Measurements from ENCODE around the gene ATP5PD.

Gene ATP5PD

DNA sequence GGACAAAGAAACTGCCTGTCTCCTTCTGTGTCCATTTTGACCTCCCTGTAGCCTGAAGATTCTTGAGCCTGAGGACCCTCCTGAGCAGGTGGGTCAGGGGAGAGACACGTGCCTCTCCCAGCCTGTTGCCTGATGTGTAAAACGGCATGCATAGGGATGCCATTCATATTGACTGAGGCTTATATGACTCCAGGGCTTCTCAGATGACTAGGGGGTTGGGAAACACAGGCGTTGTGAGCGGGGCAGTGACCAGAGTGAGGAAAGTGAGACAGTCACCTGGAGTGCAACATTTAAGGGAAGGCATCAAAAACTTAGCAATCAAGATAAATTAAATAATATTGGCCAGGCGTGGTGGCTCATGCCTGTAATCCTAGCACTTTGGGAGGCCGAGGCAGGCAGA lies 35.9 kb upstream of the ATP5PD start:
- Histone ChIP-seq H3K9me3 (ENCODE audit: insufficient read depth, low read depth, low read length) (no peaks in the 10 kb centered on the region), H3K36me3 (ENCODE audit: control insufficient read depth in 1 of 2, insufficient read depth in 2 of 2, low read length in 2 of 2) (no peaks in the 10 kb centered on the region)
- no CpG with 5 or more reads among the region's 6 CpGs for WGBS (ENCODE audit: extremely low coverage, insufficient coverage, insufficient read length)

DNA sequence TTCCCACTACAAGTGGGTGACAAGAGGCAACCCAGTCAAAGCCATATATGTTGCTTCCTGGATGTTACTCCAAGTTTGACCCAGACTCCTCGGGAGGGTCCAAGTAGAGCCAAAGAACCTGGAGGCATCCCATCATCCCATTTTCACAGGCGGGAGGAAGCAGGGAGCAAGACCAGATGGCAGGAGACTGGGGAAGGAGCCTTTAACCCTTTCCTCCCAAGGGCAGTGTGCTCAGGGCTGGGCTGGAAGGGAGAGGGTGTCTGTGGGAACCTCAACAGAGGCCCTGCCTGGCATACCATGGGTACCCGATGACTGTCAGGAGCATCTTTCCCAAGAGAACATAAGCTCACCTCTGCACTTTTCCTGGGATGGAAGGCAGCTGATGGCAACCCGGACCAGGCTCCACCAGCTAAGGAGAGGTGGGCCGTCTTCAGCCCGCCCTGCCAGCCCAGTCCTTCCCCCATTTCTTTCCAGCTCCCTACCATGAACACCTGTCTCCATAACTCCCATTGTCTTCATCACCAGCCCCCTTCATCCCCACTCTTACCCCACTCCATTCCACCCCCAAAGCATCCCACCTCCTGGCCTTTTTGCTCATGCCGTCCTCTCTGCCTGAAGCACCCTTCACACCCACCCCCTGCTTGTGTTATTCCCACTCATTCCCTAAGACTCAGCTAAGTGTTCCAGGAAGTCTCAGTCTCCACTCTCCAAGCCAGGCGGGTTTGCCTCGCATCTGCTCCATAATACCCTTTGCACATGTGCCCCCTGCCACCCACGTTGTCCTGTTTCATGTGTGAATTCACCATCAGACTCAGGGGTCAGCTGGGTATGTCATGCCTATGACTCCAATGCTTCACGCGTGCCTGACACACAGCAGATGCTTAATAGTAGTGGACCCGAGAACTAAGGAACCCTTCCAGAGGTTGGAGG lies 35.1 kb upstream of the ATP5PD start:
- H3K4ac ChIP-seq (ENCODE audit: low read depth, low read length), result no peak overlapping the region
- peaks cover 23% of the 10 kb centered on the region for H3K79me1 ChIP-seq (ENCODE audit: low read length)
- no peak for DNase-seq
- H3K9me3 ChIP-seq (ENCODE audit: insufficient read depth, low read depth, low read length), result no peaks in the 10 kb centered on the region
- no peak overlapping the region for H2BK120ac ChIP-seq (ENCODE audit: insufficient read depth, low read length, poor library complexity)
- no peak overlapping the region for H3K9ac ChIP-seq (ENCODE audit: low read length)
- H3K27ac ChIP-seq (ENCODE audit: low read depth, low read length), result no peak overlapping the region
- no peak overlapping the region for H2AK5ac ChIP-seq (ENCODE audit: low read length)
- WGBS (ENCODE audit: extremely low coverage, insufficient coverage, insufficient read length), result no CpG with 5 or more reads among the region's 13 CpGs
- H2BK12ac ChIP-seq (ENCODE audit: low read length), result no peak overlapping the region
- H2AFZ ChIP-seq (ENCODE audit: insufficient read depth, low read length, poor library complexity), result no peak overlapping the region
- no peak overlapping the region for H3K23ac ChIP-seq (ENCODE audit: low read length)
- no peak overlapping the region for H4K8ac ChIP-seq (ENCODE audit: low read depth, low read length)
- H3K79me2 ChIP-seq (ENCODE audit: control insufficient read depth, insufficient read depth, low read length, poor library complexity), result peaks cover 2% of the 10 kb centered on the region
- H3K27me3 ChIP-seq (ENCODE audit: insufficient read depth, low read length), result no peaks in the 10 kb centered on the region
- H3K36me3 ChIP-seq (ENCODE audit: control insufficient read depth in 1 of 2, insufficient read depth in 2 of 2, low read length in 2 of 2), result no peaks in the 10 kb centered on the region
- no peak overlapping the region for H3K14ac ChIP-seq (ENCODE audit: low read length)
- H4K12ac ChIP-seq (ENCODE audit: low read depth, low read length), result no peak overlapping the region
- H3K18ac ChIP-seq (ENCODE audit: low read length), result no peak overlapping the region
- H3K4me1 ChIP-seq (ENCODE audit: control insufficient read depth in 1 of 2, insufficient read depth in 2 of 2, low read length in 2 of 2), result peaks cover 35 to 46% of the 10 kb centered on the region in 2 experiments
- H2BK5ac ChIP-seq (ENCODE audit: low read depth, low read length, poor library complexity), result no peak overlapping the region
- no peak overlapping the region for H3K4me3 ChIP-seq (ENCODE audit: low read depth, low read length)
- H4K91ac ChIP-seq (ENCODE audit: low read depth, low read length), result no peak overlapping the region
- H3K4me2 ChIP-seq (ENCODE audit: low read length), result no peak overlapping the region

More for the DNA sequence above, 35.9 kb upstream of the ATP5PD start:
- H2BK5ac ChIP-seq (ENCODE audit: low read depth, low read length, poor library complexity), result no peak overlapping the region
- H2AFZ ChIP-seq (ENCODE audit: insufficient read depth, low read length, poor library complexity), result no peak overlapping the region
- no peak overlapping the region for H3K27ac ChIP-seq (ENCODE audit: low read depth, low read length)
- H3K23ac ChIP-seq (ENCODE audit: low read length), result no peak overlapping the region
- H2BK12ac ChIP-seq (ENCODE audit: low read length), result peak overlapping the region; percentile 12
- no peak overlapping the region for H4K12ac ChIP-seq (ENCODE audit: low read depth, low read length)
- H2BK120ac ChIP-seq (ENCODE audit: insufficient read depth, low read length, poor library complexity), result no peak overlapping the region
- H3K4ac ChIP-seq (ENCODE audit: low read depth, low read length), result no peak overlapping the region
- H3K14ac ChIP-seq (ENCODE audit: low read length), result no peak overlapping the region
- H3K4me2 ChIP-seq (ENCODE audit: low read length), result no peak overlapping the region
- peak; percentile 51 to 62 for DNase-seq
- peaks cover 21% of the 10 kb centered on the region for H3K79me1 ChIP-seq (ENCODE audit: low read length)
- peaks cover 29 to 42% of the 10 kb centered on the region in 2 experiments for H3K4me1 ChIP-seq (ENCODE audit: control insufficient read depth in 1 of 2, insufficient read depth in 2 of 2, low read length in 2 of 2)
- H3K27me3 ChIP-seq (ENCODE audit: insufficient read depth, low read length), result no peaks in the 10 kb centered on the region
- H4K8ac ChIP-seq (ENCODE audit: low read depth, low read length), result no peak overlapping the region
- no peak overlapping the region for H3K4me3 ChIP-seq (ENCODE audit: low read depth, low read length)
- no peak overlapping the region for H3K9ac ChIP-seq (ENCODE audit: low read length)
- no peak overlapping the region for H4K91ac ChIP-seq (ENCODE audit: low read depth, low read length)
- H3K18ac ChIP-seq (ENCODE audit: low read length), result no peak overlapping the region
- H3K79me2 ChIP-seq (ENCODE audit: control insufficient read depth, insufficient read depth, low read length, poor library complexity), result peaks cover 3% of the 10 kb centered on the region
- H2AK5ac ChIP-seq (ENCODE audit: low read length), result no peak overlapping the region

DNA sequence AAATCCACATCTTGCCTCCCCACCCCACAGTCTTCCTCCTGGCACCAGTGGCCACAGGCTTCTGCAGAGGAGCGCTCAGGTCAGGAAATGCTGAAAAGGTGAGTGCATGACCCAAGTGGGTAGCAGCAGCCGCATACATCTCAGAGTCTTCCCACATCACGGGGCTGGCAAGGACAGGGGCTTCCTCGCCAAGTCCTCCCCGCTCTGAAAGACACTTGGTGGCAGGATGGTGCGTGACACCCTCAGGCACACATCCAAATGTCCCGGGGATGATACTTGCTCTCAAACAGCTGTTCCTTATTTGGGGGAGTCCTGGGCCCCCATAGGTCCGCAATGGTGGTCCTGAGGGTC lies 32.2 kb upstream of the ATP5PD start:
- Histone ChIP-seq H2AFZ (ENCODE audit: insufficient read depth, low read length, poor library complexity) (no peak overlapping the region), H4K12ac (ENCODE audit: low read depth, low read length) (no peak overlapping the region), H2BK120ac (ENCODE audit: insufficient read depth, low read length, poor library complexity) (no peak overlapping the region), H3K18ac (ENCODE audit: low read length) (peak overlapping the region; percentile 1), H3K27ac (ENCODE audit: low read depth, low read length) (peak overlapping the region; percentile 22), H4K8ac (ENCODE audit: low read depth, low read length) (peak overlapping the region; percentile 15), H3K4ac (ENCODE audit: low read depth, low read length) (no peak overlapping the region), H3K9ac (ENCODE audit: low read length) (no peak overlapping the region), H3K9me3 (ENCODE audit: insufficient read depth, low read depth, low read length) (no peaks in the 10 kb centered on the region), H3K79me2 (ENCODE audit: control insufficient read depth, insufficient read depth, low read length, poor library complexity) (peaks cover 2% of the 10 kb centered on the region), H3K4me2 (ENCODE audit: low read length) (peak overlapping the region; percentile 28), H4K91ac (ENCODE audit: low read depth, low read length) (peak overlapping the region; percentile 37), H3K27me3 (ENCODE audit: insufficient read depth, low read length) (no peaks in the 10 kb centered on the region), H3K14ac (ENCODE audit: low read length) (peak overlapping the region; percentile 31), H2AK5ac (ENCODE audit: low read length) (peak overlapping the region; percentile 10), H2BK5ac (ENCODE audit: low read depth, low read length, poor library complexity) (no peak overlapping the region), H3K36me3 (ENCODE audit: control insufficient read depth in 1 of 2, insufficient read depth in 2 of 2, low read length in 2 of 2) (no peaks in the 10 kb centered on the region), H3K79me1 (ENCODE audit: low read length) (peaks cover 19% of the 10 kb centered on the region), H2BK12ac (ENCODE audit: low read length) (peak overlapping the region; percentile 52), H3K4me1 (ENCODE audit: control insufficient read depth in 1 of 2, insufficient read depth in 2 of 2, low read length in 2 of 2) (peaks cover 26 to 35% of the 10 kb centered on the region in 2 experiments), H3K23ac (ENCODE audit: low read length) (no peak overlapping the region), H3K4me3 (ENCODE audit: low read depth, low read length) (no peak overlapping the region)
- no CpG with 5 or more reads among the region's 8 CpGs for WGBS (ENCODE audit: extremely low coverage, insufficient coverage, insufficient read length)
- no peak for DNase-seq

DNA sequence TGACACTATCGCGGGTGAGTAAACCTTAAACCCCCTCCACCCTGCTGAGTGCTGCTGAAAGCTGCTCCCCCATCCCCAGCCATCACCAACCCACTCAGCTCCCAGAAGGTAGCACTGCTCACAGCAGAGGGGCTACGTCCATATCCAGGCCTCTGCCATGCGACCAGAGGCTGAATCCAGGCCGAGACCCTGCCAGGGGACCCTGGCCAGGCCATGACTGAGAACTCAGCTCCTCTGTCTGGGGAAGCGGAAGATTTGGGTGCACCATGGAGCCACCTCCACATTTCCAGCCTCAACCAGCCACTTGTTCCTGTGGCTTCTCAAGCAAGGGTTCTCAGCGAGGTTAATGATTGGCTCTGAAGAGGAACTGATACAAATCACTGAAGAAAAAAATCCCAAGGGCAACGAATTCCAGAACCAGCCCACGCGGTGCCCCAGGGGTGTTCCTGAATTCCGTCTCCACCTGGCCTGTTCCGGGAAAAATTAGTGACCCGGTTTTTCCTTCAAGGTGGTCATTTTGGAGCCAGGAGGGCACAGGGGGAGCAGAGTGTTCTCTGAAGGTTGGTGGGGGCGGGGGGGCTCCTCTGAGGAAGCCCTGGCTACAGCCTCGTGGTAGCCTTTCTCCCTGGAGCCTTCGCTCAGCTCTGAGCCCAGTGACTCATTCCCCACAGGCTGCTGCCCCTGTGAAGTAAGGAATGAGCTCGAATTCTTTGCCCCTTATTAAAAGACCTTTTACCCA lies 31.7 kb upstream of the ATP5PD start:
- no peak overlapping the region for H4K12ac ChIP-seq (ENCODE audit: low read depth, low read length)
- H3K14ac ChIP-seq (ENCODE audit: low read length), result peak overlapping the region; percentile 46
- peak overlapping the region; percentile 52 for H3K18ac ChIP-seq (ENCODE audit: low read length)
- peak overlapping the region; percentile 37 for H3K27ac ChIP-seq (ENCODE audit: low read depth, low read length)
- H3K4me1 ChIP-seq (ENCODE audit: control insufficient read depth in 1 of 2, insufficient read depth in 2 of 2, low read length in 2 of 2), result peaks cover 23 to 35% of the 10 kb centered on the region in 2 experiments
- peak overlapping the region; percentile 52 for H2BK12ac ChIP-seq (ENCODE audit: low read length)
- H2AK5ac ChIP-seq (ENCODE audit: low read length), result peak overlapping the region; percentile 89
- H3K4me3 ChIP-seq (ENCODE audit: low read depth, low read length), result no peak overlapping the region
- H3K9me3 ChIP-seq (ENCODE audit: insufficient read depth, low read depth, low read length), result no peaks in the 10 kb centered on the region
- peak overlapping the region; percentile 54 for H2BK120ac ChIP-seq (ENCODE audit: insufficient read depth, low read length, poor library complexity)
- peak overlapping the region; percentile 28 for H3K4me2 ChIP-seq (ENCODE audit: low read length)
- H2AFZ ChIP-seq (ENCODE audit: insufficient read depth, low read length, poor library complexity), result peak overlapping the region; percentile 28
- peak overlapping the region; percentile 9 for H3K4ac ChIP-seq (ENCODE audit: low read depth, low read length)
- H3K9ac ChIP-seq (ENCODE audit: low read length), result no peak overlapping the region
- no peaks in the 10 kb centered on the region for H3K27me3 ChIP-seq (ENCODE audit: insufficient read depth, low read length)
- H3K79me1 ChIP-seq (ENCODE audit: low read length), result peaks cover 19% of the 10 kb centered on the region
- peak; percentile 77 to 90 for DNase-seq
- H3K23ac ChIP-seq (ENCODE audit: low read length), result no peak overlapping the region
- peak overlapping the region; percentile 32 for H2BK5ac ChIP-seq (ENCODE audit: low read depth, low read length, poor library complexity)
- no peaks in the 10 kb centered on the region for H3K36me3 ChIP-seq (ENCODE audit: control insufficient read depth in 1 of 2, insufficient read depth in 2 of 2, low read length in 2 of 2)
- peak overlapping the region; percentile 47 for H4K8ac ChIP-seq (ENCODE audit: low read depth, low read length)
- H3K79me2 ChIP-seq (ENCODE audit: control insufficient read depth, insufficient read depth, low read length, poor library complexity), result peaks cover 2% of the 10 kb centered on the region
- peak overlapping the region; percentile 89 for H4K91ac ChIP-seq (ENCODE audit: low read depth, low read length)
- WGBS (ENCODE audit: extremely low coverage, insufficient coverage, insufficient read length), result no CpG with 5 or more reads among the region's 17 CpGs
